SK-N-SH treated with all-trans-retinoic acid at 6 μM for 48 hours (cell line): ENCODE data around the gene DOCK1.

ENCODE experiments used
- ZFP30 ChIP-seq: fragments of 450-650 bp; formaldehyde crosslinking; IDR thresholded peaks from 2 replicates; pipeline ENCODE4 v1.5.0; 2022; ENCODE audit warnings: mild to moderate bottlenecking, moderate library complexity
- TF ChIP-seq, protein P1 (sequence below): fragments of 250-450 bp; sonication (Bioruptor Pico); IDR thresholded peaks from 2 replicates; pipeline ENCODE4 v1.8.0; 2020; ENCODE audit warnings: mild to moderate bottlenecking, moderate library complexity, borderline replicate concordance

DNA sequence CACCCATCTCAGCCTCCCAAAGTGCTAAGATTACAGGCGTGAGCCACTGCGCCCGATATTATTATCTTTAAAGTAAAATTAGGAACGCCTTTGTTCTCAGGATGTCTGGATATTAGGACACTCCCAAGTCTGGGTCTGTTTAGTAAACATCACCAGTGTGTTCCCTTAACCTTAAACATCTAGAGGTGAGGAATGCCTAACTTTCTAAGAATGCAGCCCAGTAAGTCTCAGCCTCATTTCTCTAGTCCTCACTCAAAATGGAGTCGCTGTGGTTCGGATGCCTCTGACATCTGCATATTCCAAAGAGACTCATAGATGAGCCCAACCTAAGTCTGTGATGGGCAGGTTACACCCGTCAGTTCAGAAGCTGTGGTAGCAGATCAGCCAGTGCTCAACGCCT, 295.4 kb downstream of the DOCK1 start:
- TF ChIP-seq, protein P1, sequence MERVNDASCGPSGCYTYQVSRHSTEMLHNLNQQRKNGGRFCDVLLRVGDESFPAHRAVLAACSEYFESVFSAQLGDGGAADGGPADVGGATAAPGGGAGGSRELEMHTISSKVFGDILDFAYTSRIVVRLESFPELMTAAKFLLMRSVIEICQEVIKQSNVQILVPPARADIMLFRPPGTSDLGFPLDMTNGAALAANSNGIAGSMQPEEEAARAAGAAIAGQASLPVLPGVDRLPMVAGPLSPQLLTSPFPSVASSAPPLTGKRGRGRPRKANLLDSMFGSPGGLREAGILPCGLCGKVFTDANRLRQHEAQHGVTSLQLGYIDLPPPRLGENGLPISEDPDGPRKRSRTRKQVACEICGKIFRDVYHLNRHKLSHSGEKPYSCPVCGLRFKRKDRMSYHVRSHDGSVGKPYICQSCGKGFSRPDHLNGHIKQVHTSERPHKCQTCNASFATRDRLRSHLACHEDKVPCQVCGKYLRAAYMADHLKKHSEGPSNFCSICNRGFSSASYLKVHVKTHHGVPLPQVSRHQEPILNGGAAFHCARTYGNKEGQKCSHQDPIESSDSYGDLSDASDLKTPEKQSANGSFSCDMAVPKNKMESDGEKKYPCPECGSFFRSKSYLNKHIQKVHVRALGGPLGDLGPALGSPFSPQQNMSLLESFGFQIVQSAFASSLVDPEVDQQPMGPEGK (CRISPR knock-in tag): no peak
- no peak for TF ChIP-seq ZFP30
